ENCODE results near the gene NSMCE1.

DNA sequence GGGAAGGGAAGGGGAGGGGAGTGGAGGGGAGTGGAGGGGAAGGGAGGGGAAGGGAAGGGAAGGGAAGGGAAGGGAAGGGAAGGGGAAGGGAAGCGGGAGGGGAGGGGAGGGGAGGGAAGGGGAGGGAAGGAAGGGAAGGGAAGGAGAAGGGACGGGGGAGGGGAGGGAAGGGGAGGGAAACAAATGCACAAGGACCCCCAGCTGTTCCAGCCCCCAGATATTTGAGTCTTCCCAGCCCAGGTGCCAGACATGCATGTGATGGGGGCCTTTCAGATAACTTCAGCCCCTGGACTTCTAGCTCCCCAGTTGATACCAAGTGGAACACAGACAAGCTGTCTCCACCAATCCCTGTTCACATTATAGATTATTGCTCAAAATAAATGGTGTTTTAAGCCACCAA, 79.9 kb downstream of the NSMCE1 start:
- no peak for TF ChIP-seq CTCF (conservative IDR thresholded peaks at IDR 0.05 in 1 of 2, IDR thresholded peaks at IDR 0.05 in 1 of 2; ENCODE audit: low read depth in 1 of 2, low read length in 2 of 2)
- no peak for TF ChIP-seq EZH2 (IDR thresholded peaks at IDR 0.05; ENCODE audit: low read length, missing control alignments)

All from fibroblast of lung (primary cell).